Jurkat, Clone E6-1 (cell line): ENCODE data around the gene CCAR1.
"Not testable (repeated sequence)": the region's sequence is repeated elsewhere in the genome, so short reads cannot be mapped to it uniquely, and the experiment has no call there.

ENCODE experiments used
- DNase-seq: peaks from one replicate; pipeline ENCODE4 v3.0.0-alpha.2; 2011; ENCODE audit warnings: low read depth, low spot score
- H3K4me3 ChIP-seq: 2 replicates; pipeline ENCODE4 v1.5.1; 2011; ENCODE audit warnings: mild to moderate bottlenecking, low read length, control low read depth, moderate library complexity

The CCAR1 gene

DNA sequence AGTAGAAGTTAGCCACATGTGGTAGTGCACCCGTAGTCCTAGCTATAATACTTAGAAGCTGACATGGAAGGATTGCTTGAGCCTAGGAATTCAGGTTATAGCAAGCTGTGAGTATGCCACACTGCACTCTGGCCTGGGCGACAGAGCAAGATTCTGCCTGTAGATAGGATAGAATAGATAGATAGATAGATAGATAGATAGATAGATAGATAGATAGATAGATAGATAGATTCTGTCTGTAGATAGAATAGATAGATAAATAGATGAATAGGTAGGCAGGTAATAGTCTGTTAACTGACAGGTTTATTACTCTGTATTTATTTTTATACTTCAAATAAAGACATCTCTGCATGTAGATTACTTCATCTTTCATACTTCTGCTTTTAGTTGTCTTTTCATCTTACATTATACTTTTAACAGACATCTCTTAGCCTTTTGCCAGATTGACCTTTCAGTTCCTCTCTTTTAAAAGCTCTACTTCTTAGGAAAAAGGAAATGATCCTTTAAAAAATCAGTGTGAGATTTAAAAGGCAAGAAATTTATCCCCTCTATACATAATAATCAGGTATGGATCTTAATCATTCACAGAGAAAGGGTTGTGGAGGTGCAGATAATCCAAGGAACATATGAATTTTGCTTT lies 31.8 kb downstream of the CCAR1 start:
- no peak for DNase-seq
- no peak overlapping the region for H3K4me3 ChIP-seq

DNA sequence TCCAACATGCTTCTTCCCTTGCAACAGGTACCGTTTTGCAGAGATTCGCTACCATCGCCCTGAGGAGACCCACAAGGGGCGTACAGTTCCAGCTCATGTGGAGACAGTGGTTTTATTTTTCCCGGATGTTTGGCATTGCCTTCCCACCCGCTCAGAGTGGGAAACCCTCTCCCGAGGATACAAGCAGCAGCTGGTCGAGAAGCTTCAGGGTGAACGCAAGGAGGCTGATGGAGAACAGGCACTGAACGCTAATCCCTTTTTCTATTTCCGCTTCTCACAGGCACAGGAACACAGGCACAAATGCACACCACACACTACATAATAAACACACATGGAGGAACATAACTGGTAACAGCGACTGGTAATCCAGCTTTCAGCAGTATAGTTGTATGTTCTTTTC lies 35.2 kb downstream of the CCAR1 start:
- no peak for DNase-seq

DNA sequence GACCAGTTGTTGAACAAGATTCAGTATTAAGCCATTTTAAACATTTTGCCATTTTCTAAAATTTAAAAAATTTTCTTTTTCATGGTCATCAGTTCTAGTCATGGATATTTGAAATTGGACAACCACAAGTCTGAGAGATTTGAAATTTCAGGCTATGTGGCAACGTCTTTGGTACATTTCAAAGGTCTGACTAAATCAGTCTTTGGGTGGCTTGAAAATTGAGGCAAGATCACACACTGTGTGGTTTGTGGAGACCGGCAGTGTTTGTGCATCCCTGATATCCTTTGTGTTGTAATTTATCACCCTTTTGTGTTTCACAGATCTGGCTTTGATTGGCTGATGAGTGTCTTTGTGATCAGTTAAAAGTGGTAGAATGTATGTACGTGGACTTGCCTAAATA lies 35.7 kb downstream of the CCAR1 start:
- no peak for DNase-seq
- no peak overlapping the region for H3K4me3 ChIP-seq

More for the DNA sequence above, 35.2 kb downstream of the CCAR1 start:
- H3K4me3 ChIP-seq: no peak overlapping the region

DNA sequence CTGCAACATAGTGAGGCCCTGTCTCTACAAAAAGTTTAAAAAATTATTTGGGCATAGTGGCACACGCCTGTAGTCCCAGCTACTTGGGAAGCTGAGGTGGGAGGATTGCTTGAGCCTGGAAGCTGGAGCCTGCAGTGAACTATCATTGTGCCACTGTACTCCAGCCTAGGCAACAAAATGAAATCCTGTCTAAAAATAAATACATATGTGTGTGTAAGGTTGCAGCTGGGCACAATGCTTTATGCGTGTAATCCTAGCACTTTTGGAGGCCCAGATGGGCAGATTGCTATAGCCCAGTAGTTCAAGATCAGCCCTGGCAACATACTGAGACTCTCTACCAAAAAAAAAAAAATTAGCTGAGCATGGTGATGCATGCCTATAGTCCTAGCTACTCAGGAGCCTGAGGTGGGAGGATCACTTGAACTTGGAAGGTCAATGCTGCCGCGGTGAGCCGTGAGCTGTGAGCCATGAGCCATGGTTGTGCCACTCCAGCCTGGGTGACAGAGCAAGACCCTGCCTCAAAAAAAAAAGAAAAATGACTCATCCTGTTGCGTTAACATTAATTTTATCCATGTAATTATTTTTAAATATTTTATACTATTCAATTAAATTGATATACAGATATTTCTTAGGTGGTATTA lies 38.3 kb downstream of the CCAR1 start:
- no peak overlapping the region for H3K4me3 ChIP-seq
- DNase-seq: no peak

DNA sequence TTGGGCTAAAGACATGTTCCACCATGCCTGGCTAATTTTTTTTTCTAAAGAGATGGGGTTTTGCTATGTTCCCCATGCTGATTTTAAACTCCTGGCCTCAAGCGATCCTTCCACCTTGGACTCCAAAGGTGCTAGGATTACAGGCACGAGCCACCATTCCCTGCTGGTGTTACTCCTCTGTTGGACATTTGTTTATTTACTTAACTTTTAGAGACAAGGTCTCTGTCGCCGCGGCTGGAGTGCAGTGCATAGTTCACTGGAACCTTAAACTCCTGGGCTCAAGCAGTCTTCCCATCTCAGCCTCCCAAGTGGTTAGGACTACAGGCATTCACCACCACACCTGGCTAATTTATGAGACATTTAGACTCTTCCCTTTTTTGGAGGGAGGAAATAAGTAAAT lies 38.9 kb downstream of the CCAR1 start:
- no peak for DNase-seq
- no peak overlapping the region for H3K4me3 ChIP-seq

DNA sequence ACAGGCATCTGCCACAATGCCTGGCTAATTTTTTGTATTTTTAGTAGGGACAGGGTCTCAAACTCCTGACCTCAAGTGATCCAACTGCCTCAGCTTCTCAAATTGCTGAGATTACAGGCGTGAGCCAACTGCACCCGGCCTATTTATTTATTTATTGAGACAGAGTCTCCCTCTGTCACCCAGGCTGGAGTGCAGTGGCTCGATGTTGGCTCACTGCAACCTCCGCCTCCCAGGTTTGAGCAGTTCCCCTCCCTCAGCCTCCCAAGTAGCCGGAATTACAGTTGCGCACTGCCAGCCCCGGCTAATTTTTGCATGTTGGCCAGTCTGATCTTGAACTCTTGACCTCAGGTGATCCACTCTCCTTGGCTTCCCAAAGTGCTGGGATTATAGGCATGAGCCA lies 46.4 kb downstream of the CCAR1 start:
- not testable (repeated sequence) for H3K4me3 ChIP-seq, DNase-seq

DNA sequence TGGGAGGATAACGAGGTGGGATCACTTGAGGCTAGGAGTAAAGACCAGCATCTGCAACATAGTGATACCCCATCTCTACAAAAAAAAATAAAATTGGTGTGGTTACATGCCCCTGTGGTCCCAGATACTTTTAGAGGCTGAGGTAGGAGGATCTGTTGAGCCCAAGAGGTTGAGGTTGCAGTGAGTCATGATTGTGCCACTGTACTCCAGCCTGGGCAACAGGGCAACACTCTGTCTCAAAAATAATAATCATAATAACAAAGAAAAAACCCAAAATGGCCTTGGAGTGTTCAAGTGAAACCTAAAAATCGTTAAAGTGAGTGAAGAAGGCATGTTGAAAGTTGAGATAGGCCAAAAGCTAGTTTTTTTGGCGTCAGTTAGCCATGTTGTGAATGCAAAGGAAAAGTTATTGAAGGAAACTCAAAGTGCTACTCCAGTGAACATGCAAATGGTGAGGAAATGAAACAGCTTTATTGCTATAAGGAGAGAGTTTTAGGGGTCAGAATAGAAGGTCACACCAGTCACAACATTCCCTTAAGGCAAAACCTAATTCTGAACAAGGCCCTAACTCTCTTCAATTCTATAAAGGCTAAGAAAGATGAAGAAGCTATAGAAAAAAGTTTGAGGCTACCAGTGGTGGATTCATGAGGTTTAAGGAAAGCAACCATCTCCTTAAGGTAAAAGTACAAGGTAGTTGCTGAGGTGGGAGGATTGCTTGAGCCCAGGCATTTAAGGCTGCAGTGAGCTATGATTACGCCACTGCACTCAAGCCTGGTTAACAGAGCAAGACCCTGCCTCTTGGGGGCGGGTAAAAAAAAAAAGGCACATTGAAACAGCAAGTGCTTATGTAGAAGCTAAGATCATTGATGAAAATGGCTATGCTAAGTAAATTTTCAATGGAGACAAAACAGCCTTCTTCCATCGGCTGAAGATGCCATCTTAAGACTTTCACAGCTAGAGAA lies 60.9 kb downstream of the CCAR1 start:
- DNase-seq: no peak
- no peak overlapping the region for H3K4me3 ChIP-seq

DNA sequence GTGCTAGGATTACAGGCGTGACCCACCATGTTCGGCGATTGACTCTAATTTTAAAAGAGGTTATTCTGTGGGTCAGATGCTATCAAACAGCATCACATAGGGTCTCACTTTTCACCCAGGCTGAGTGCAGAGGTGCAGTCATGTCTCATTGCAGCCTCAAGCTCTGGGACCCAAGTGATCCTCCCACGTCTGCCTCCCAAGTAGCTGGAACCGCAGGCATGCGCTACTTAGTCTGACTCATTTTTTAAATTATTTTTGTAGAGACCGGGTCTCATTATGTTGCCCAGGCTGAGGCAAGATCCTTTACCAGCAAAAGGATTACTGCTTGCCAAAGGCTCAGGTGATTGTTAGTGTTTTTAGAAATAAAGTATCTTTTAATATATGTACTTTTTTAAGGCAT lies 63.4 kb downstream of the CCAR1 start:
- H3K4me3 ChIP-seq: no peak overlapping the region
- no peak for DNase-seq

DNA sequence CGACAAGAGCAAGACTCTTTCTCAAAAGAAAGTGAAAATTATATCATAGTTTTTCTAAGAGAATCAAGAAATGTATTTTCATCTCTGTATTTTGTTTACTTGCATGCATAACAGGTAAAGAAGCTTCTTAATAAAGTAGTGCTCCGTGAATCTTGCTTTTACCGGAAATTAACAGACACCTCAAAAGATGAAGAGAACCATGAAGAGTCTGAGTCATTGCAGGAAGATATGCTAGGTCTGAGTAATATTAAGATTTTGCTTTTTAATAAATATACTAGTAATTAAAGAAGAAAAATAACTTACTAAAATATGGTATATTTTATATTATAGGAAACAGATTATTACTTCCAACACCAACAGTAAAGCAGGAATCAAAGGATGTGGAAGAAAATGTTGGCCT lies 66.8 kb downstream of the CCAR1 start:
- H3K4me3 ChIP-seq: no peak overlapping the region
- no peak for DNase-seq

DNA sequence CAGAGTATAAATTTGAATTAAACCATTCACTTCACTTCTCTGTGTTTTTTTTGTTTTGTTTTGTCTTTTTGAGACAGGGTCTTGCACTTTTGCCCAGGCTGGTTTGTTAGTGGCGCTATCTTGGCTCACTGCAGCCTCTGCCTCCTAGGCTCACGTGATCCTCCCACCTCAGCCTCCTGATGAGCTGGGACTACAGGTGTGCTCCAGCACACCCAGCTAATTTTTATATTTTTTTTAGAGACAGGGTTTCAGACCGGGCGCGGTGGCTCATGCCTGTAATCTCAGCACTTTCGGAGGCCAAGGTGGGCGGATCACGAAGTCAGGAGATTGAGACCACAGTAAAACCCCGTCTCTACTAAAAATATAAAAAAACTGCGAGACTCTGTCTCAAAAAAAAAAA lies 69.4 kb downstream of the CCAR1 start:
- DNase-seq: no peak
- no peak overlapping the region for H3K4me3 ChIP-seq

DNA sequence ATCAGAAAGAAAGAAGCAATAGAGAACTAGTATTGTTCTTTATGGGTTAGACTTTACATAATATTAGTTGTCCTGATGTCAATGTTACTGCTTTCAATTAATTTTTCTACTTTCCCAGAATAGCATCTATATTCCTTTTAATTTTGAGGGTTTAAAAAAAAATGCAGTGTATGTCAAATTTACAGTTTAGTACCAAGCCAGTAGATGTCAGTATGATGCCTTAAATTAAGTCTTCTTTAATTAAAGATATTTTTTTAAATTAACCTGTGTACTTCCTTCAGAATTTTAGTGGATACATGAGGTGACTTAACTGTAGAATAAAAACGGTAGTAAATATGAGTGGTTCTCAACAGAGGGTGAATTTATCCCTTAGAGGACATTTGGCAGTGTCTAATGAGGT lies 71.1 kb downstream of the CCAR1 start:
- no peak overlapping the region for H3K4me3 ChIP-seq
- DNase-seq: no peak

DNA sequence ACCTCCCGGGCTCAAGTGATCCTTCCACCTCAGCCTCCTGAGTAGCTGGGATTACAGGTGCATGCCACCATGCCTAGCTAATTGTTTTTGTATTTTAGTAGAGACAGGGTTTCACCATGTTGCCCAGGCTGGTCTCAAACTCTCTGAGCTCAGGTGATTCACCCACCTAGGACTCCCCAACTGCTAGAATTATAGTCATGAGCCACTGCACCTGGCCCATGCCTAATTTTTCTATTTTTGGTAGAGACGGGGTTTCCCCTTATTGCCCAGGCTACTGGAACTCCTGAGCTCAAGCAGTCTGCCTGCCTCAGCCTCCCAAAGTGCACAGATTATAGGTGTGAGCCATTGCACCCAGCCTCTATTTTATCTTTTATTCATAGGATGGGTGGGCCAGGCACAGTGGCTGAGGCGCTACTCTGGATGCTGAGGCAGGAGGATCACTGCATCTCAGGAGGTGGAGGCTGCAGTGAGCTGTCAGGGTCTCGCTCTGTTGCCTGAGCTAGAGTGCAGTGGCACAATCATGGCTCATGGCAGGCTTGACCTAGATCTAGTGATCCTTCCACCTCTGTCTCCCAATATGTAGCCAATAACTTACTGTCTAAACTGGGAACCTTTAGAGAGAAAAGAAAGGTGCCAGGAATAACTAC lies 75.0 kb downstream of the CCAR1 start:
- H3K4me3 ChIP-seq: no peak overlapping the region
- DNase-seq: no peak

DNA sequence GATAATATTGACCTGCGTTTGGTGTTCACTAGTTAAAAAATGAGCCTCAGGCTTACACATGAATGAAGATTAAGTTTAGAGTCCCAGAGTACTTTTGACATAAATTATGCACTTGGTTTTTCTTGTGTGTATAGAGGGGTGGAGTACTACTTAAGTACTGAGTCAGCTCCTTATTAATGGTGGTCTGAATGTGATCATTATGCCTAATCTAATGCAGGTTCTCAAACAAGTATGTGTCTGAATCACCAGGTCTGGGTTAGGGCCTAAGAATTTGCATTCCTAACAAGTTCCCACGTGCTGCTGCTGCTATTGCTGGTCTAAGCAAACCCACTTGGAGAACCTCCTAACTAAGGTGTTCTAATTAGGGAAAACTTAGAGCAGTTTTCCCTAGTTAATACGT lies 75.6 kb downstream of the CCAR1 start:
- no peak for DNase-seq
- no peak overlapping the region for H3K4me3 ChIP-seq

DNA sequence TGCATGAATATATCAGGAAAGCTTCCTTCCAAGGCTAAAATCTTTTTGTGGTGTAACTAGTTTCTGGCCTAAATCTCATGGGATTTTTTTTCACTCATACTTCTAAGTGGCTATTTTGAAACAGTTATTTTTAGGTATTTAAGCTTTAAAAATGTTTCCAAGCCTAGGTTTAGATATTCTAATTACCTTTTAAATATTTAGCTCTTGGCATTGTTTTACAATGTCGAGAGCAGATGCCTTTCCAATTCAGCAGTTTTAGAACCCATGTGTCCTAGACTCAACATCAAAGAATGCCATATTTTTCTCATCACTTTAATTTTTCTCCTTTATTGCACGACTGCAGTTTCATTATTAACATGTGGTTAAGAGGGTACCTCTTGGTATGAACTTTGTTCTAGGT lies 79.2 kb downstream of the CCAR1 start:
- DNase-seq: no peak
- H3K4me3 ChIP-seq: no peak overlapping the region

DNA sequence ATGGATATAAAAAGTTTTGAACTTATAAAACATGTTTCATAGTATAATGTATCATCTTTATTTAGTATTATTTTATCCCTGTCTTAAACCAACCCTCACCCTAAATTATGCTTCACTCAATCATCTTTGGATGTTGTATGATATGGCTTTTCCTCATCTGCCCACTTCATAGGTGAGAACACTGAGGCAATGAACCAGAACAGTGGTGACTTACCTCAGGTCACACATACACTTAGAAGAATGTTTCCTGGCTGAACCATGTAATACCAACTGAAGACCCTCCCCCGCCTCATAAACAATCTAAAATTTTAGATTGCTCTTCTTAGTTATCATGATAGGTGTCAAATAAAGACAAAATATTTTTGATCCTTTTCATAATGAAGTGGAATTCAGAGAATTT lies 83.7 kb downstream of the CCAR1 start:
- no peak overlapping the region for H3K4me3 ChIP-seq
- DNase-seq: no peak

DNA sequence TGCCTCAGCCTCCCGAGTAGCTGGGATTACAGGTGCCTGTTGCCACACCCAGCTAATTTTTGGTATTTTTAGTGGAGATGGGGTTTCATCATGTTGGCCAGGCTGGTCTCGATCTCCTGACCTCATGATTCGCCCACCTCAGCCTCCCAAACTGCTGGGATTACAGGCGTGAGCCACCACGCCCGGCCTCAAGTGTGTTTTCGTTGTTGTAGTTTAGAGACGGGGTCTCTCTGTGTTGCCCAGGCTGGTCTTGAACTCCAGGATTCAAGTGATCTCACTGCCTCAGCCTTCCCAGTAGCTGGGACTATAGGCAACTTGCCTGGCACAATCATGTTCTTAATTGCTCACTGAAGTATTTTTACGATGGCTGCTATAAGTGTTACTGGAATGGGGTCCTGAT lies 89.8 kb downstream of the CCAR1 start:
- not testable (repeated sequence) for DNase-seq, H3K4me3 ChIP-seq

DNA sequence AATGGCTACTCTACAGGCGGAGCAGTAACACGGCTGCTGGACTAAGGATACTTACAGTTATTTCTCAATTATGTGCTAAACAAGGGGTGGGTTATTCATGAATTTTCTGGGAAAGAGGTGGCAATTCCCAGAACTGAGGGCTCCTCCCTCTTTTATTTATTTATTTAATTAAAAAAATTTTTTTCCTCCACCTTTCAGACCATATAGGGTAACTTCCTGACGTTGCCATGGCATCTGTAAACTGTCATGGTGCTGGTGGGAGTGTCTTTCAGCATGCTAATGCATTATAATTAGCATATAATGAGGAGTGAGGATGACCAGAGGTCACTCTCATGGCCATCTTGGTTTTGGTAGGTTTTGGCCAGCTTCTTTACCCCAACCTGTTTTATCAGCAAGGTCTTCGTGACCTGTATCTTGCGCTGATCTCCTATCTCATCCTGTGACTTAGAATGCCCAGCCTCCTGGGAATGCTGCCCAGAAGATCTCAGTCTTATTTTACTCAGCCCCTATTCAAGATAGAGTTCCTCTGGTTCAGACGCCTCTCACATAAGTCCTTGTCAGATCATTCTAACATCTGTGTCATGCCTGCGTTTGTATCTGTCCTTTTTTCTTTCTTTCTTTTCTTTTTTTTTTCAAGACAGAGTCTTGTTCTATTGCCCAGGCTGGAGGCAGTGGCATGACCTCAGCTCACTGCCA lies 90.4 kb downstream of the CCAR1 start:
- DNase-seq: no peak
- H3K4me3 ChIP-seq: no peak overlapping the region

DNA sequence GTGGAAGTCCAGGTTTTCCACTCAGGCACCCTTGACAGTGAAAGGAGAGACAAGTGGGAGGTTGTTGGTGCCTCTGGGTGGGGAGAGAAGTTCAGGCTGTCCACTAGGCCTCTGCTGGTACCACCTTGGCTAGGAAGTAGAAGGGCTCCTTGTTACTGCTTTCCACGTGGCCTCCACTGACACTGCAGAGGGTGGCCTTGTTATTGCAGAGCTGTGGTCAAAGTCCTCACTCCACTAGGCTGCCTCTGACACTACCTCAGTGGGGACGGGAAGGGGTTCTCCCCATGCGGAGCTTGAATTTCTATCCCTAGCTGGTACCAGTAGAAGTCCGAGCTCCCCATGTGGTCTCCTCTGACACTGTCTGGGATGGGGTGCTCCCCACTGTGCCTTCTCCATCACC lies 91.4 kb downstream of the CCAR1 start:
- H3K4me3 ChIP-seq: no peak overlapping the region
- no peak for DNase-seq

DNA sequence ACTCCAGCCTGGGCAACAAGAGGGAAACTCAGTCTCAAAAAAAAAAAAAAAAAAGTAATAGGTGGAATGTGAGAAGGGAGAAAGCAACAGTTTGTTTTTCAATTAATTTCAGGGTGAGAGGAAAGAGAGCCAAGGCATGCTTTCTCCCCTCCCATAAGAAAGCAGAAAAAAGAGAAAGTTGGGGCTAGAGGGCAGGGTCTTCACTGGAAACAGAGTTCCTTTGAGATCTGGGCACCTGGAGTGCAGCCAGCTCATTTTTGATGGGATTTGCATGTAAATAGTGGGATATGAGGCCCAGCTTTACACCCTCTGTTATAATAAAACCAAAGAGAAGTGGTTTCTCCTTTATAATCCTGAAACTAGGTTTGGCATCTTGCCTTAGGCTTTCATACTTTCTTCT lies 92.5 kb downstream of the CCAR1 start:
- H3K4me3 ChIP-seq: no peak overlapping the region
- no peak for DNase-seq
